Dermis microvascular lymphatic vessel endothelial cell (primary cell): ENCODE data around the gene HS1BP3. TPM values are rescaled to one million over a fixed set of nuclear protein-coding genes. Genes with fewer than 3 reads are reported as not detected.

Source experiments
- DNase-seq, 2 donors: peaks; one replicate each; pipeline versions ENCODE4 v3.0.0 to v3.0.0-alpha.2; 2010; ENCODE audit warnings: low read depth in 2 of 2
- total RNA-seq: library from RNA; depleted of rRNA; stranded (reverse); fragments of >200 nt; gene quantifications from 2 replicates; pipeline ENCODE4 v1.2.1, GENCODE V29; 2014

The HS1BP3 gene
- total RNA-seq, 1 donor from 2014 or later, result 16.9 TPM

DNA sequence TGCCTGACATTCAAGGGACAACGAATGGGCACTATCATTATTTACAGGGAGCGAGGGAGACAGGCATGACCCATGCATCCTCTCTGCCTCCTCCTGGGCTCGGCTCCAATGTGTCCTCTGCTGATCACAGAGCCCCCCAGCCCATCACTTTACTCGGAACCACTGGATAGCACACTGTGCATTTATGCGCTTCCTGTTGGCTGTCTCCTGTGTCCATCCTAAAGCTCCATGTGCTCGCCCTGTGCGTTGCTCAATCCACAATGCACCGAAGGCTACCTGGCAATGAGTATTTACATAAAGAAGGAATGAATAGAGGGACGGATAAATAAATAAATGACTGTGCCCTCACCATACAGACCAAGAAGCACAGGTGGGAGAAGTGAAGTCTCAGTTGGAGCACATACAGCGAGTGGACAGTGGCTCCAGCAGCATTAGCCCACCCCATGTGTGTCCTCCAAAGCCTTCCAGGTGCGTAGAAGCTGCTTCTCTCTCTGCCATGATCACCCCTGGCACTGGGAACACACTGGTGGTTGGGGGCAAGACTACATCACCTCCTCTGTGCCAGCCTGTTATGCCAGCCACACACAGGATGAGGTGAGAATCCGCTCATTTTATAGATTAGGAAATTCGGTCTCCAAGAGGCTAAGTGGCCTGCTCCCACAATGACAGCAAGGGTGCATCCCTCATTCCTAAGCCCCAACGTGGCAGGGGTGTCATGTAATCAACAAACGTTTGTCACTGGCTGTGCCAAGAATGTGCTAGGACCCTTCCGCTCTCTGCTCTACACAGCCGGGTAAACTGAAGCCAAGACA lies 13.7 kb upstream of the HS1BP3 start:
- DNase-seq, result no peak

- DNase-seq, result no peak
These were observed 13.1 kb upstream of the HS1BP3 start for GRCh38 chr2:20664071-20664390.

DNA sequence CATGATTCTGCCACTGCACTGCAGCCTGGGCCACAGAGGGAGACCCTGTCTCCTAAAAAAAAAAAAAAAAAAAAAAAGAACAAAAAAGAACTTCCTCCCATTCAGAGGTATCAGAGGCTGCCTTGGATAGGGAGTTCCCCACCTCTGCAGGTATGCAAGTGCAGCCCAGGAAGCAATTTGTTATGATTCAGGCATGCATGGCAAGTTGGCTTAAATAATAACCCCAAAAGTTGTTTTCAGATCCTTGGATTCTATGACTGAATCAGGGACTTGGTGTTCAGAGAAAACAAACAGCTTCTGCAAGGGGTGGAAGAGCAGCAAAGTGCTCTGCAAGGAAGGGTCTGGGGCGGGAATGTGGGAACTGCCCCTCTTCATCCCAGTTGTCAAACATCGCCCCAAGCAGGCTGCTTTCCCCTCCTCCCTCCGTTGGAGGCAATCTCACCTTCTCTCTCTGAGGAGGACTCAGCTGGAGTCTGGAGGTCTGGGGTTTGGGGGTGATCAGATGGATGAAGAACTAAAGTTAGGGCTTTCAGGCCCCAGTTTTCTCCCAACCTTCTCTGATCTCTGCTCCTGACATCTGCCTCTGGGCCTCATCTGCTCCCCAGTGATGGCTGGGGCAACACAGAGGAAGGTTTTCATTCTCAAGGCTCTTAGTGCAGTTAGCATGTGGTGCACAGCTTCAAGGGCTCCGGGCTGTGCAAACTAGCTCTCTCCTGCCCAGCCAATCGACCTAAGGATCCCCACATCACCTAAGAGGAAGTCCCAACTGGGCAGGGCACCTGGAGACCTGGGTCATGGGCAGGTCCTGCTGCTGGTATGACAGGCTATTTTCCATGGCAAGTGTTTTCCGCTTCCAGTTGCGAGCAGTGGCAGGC lies 12.5 kb upstream of the HS1BP3 start:
- DNase-seq, result no peak

GRCh38 chr2:20662308-20662937 lies 11.5 kb upstream of the HS1BP3 start:
- DNase-seq, result no peak

DNA sequence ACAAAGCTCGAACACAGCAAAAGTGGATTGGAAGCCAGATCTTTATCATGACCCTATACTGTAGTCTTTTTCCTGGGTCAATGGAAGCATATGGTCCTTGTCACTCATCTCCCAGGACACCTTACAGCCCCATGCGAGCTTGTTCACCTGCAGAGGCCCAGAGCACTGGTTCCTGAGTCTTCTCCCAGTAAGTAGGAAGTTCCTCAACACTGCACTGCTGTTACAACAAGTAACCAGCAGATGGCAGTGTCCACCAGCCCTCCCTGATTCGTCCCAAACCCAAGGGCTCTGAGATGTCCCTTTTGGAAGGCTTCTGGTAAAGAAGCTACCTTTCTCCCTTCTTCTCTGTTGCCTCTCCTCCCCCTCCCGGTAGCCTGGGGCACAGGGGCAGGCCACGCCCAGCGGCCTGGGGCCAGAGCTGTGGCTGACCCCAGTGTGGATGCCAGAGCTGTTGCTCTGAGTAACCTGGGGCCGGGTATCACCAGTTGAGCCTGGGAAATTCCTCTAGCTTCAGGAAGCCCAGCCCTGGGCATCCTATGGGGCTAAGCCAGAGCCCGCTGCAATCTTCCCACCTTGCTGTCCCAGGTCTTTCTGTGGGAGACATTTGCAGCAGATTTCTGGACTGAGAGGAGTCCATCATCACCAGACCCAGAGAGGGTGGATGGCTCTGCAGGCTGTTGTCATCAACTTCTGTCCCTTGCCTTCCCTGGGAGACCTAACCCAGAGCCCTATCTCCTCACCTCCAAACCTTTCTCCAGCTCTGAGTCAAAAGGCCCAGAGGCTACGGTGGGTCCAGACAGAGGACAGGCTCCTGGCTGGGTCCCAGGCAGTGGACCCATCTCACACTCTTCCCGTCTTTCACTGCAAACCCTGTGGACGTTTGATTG lies 10.8 kb upstream of the HS1BP3 start:
- peak; percentile 70 to 80 for DNase-seq

- DNase-seq, result no peak
These were observed 9.9 kb upstream of the HS1BP3 start for GRCh38 chr2:20660506-20661420.

DNA sequence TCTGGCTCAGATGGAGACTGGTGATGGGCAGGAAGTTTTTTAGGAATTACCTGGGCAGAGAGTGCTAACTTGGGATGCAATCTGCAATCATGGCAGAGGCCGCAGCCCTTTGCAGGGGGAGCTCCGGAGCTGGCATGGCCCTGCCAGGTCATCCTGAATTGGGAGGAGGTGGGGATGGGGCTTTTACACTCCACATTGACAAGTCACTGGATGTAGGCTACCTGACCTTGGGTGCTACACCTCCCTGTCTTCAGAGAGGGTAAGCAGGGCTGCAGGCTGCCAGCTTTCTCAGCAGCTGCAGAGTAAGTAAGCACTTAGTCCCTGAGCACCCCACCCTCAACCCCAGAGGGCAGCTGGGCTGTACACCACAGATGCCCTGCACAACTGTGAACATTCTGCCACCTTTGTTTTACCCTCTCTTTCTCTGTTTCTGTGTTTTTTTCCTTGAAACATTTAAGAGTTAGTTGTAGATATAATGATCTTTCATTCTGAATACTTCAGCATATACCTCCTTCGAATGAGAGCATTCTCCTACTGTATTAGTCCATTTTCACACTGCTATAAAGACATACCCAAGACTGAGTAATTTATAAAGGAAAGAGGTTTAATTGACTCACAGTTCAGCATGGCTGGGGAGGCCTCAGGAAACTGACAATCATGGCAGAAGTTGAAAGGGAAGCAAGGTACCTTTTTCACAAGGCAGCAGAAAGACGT lies 6.8 kb upstream of the HS1BP3 start:
- no peak for DNase-seq

- no peak for DNase-seq
These were observed 5.7 kb upstream of the HS1BP3 start for GRCh38 chr2:20656561-20656960.

DNA sequence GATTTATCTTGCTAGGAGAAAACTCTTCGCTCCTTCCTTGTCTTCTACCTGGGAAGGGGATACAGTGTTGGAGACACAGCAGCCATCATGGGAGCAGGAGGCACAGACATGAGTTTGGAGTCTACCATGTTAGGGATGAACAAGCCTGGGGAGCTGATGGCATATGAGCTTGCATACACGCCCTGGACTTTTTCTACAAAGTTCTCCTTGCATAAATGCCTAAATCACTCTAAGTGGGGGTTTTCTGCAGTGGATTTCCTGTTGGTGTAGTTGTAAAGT lies 3.6 kb upstream of the HS1BP3 start:
- no peak for DNase-seq

DNA sequence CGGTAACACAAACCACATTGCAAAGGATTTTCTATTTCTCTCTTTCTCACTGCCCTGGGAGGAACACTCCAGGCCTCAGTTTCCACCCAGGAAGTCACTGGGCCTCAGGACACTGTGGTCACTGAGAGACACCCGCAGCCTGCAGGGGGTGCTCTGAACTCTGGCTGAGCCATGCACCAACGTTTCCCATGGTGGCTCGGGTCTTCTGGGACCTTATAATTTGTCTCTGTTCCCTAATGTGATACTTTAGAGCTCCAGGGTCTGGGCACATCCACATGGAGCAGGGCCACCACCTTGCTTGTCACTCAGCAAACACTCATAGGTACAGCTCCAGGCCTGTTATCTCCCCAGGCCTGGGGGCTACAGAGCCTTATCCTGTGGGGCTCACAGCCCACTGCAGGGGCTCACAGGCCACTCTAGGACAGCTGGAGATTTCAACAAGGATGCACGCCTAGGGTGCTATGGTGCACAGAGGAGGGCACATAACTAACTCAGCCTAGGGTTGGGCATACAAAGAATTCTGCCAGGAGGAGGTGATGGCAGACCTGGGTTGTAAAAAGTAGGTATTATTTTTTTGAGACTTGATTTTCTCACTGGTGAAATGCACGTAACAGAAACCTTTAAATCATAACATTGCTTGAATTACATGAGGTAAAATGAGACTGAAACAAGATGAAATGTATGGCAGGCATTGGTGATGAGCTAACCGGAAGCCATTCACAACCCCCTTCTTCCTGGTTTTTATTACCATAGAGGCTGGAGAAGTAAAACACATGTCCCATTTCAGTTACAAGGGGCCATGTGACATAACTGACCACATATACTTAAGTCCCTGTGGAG lies 3.0 kb upstream of the HS1BP3 start:
- peak in 1 of 2 donors; percentile 44 for DNase-seq

- no peak for DNase-seq
These were observed 2.0 kb upstream of the HS1BP3 start for GRCh38 chr2:20652673-20653575.

GRCh38 chr2:20652141-20652540 lies 1.2 kb upstream of the HS1BP3 start:
- no peak for DNase-seq

DNA sequence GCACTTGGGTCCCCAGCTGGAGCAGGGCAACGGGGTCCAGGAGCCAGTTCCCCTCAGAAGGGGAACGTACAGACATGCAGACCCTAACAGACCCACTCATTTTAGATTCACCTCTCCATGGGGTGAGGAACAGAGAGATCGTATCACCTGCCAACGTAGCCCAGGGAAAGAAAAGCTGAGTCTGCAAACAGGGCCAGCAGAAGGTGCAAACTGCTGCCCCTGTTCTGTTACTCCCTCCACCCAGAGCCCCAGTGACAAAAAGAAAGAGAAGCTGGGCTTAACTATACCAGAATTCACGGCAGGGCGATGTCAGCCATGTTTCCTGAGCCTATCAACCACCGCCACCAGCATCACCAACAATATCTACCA lies 817 bp upstream of the HS1BP3 start:
- no peak for DNase-seq

- peak in 1 of 2 donors; percentile 33 for DNase-seq
These were observed 463 bp downstream of the HS1BP3 start for GRCh38 chr2:20650393-20650876.

DNA sequence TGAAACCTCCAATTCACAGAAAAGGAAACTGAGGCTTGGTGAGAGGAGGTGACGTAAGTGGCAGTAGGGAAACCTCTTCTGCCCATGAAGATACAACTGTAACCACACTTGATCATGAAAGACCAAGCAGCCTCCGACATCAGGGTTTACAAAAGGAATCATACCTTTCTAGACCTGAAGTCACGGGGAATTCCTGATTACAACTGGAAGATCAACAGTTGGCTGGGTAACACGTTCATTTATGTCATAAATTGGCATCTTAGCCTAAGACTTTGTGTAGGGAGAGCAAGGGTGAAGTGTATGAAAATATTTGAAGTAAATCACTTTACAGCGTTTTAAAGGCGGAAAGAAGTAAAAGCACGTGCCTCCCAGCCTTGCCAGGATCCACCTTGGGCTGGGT lies 922 bp downstream of the HS1BP3 start:
- DNase-seq, result no peak

- DNase-seq, result no peak
These were observed 1.3 kb downstream of the HS1BP3 start for GRCh38 chr2:20649576-20649975.

DNA sequence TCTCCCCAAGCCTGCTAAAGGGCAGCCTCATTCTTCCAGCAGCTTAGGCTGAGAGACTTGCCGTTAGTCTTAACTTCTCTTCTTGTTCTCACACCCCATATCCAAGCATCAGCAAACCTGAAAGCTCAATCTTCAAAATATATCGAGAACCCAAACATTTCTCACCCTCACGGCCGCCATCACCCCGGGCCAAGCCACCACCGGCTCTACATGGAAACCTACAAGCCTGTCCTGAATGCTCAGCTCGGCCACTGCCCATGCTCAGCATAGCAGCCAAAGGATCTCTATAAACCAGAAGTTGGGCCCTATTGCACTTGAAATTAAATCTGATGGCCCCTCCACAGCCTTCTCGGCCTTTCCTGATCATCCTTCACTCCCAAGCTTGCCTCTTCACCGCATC lies 2.1 kb downstream of the HS1BP3 start:
- no peak for DNase-seq

- no peak for DNase-seq
These were observed 2.7 kb downstream of the HS1BP3 start for GRCh38 chr2:20648206-20648605.
